Ovary (tissue), 9 donors: ENCODE measurements around the gene CMIP. TPM values are rescaled to one million over a fixed set of nuclear protein-coding genes. Genes with fewer than 3 reads are reported as not detected.
A peak's percentile ranks its signal among the peaks of the same experiment; 100 is the strongest.

Source experiments
- DNase-seq, 5 donors: peaks; one replicate each; pipeline ENCODE4 v3.0.0-alpha.2; 2019 to 2020
- H3K27ac ChIP-seq, 2 donors: fragments of 200-600 bp; one replicate each; pipeline versions ENCODE4 v1.5.1 to v1.8.0; 2019 to 2022
- H3K27me3 ChIP-seq: fragments of 200-600 bp; one replicate; pipeline ENCODE4 v1.8.0; 2022
- H3K36me3 ChIP-seq: fragments of 200-600 bp; sonication (generic); one replicate; pipeline ENCODE4 v1.5.1; 2019
- H3K4me1 ChIP-seq: one replicate; pipeline ENCODE4 v1.8.1; 2013; ENCODE audit warnings: mild to moderate bottlenecking, moderate library complexity; ENCODE audit not compliant: insufficient read depth
- H3K4me3 ChIP-seq: fragments of 200-600 bp; sonication (generic); one replicate; pipeline ENCODE4 v1.5.1; 2017
- H3K9me3 ChIP-seq, 2 donors: fragments of 200-600 bp in 1 of 2; sonication (generic) in 1 of 2; one replicate each; pipeline versions ENCODE4 v1.5.1 to v1.8.1; 2013 to 2019; ENCODE audit warnings: mild to moderate bottlenecking in 1 of 2, moderate library complexity in 1 of 2
- EP300 ChIP-seq: sonication (generic); formaldehyde crosslinking; IDR thresholded peaks from one replicate; pipeline ENCODE4 v1.6.1; 2017; ENCODE audit warnings: antibody characterized with exemption
- POLR2A ChIP-seq: fragments of 450-650 bp; IDR thresholded peaks from one replicate; pipeline ENCODE4 v1.6.1; 2017; ENCODE audit warnings: antibody characterized with exemption, mild to moderate bottlenecking, moderate library complexity
- WGBS, 3 donors: extraction: QIAGEN DNeasy Blood & Tissue Kit in 1 of 3; methylation state at CpG; one replicate each; pipeline versions ENCODE4 v1.1.5 to v1.1.7; 2013 to 2017; 5-methylcytosine and 5-hydroxymethylcytosine counted together
- intact Hi-C, 4 donors: fragments of 100-400 bp; cut with DNase I; formaldehyde crosslinking; loops; one replicate each; pipeline versions ENCODE4 v1.11.0 to v1.15.1; 2022 to 2023
- polyA plus RNA-seq, 2 donors: library from polyadenylated mRNA; stranded (reverse); fragments of 200-250 nt in 1 of 2; fragments of 350-450 nt in 1 of 2; fragmentation: Illumina TruSeq in 1 of 2; extraction: RNeasy Lipid Tissue Mini Kit (QIAGEN cat#74804) in 1 of 2; gene quantifications; one replicate each; pipeline ENCODE4 v1.2.3, GENCODE V29; 2013 to 2014
- total RNA-seq, 7 donors: library from RNA; depleted of rRNA in 2 of 7; stranded (reverse); fragments of >200 nt in 2 of 7; fragmentation: NEBNext Ultra II Directional in 3 of 7; extraction: Animal tissue kit (Norgen Biotek cat#: 25700) in 3 of 7; gene quantifications; one replicate each; pipeline versions ENCODE4 v1.1.0 to v1.2.4, GENCODE V29; 2016 to 2023
- TF ChIP-seq, protein P1 (sequence below), 3 donors: fragments of 450-650 bp in 2 of 3; fragments of 200-600 bp in 1 of 3; IDR thresholded peaks; one replicate each; pipeline versions ENCODE4 v1.5.1 to v1.8.0; 2016 to 2022; ENCODE audit warnings: antibody characterized with exemption in 3 of 3, mild to moderate bottlenecking in 1 of 3
- donor health status: DM: no; HTN: no; CAD: no; lungs with moderate emphysema.
- donor health status: DM: no; HTN: no; CAD: no.
- donor health status: Bipolar disorder and iron deficiency.
- donor health status: DM: yes; HTN: yes; CAD: no.
- donor health status: DM: no; HTN: no; CAD: no.
- donor health status: DM: yes; HTN: yes; CAD: no.

The CMIP gene
- total and polyA plus RNA-seq, 9 donors: 19.4 to 68.2 (median 38.7) TPM

DNA sequence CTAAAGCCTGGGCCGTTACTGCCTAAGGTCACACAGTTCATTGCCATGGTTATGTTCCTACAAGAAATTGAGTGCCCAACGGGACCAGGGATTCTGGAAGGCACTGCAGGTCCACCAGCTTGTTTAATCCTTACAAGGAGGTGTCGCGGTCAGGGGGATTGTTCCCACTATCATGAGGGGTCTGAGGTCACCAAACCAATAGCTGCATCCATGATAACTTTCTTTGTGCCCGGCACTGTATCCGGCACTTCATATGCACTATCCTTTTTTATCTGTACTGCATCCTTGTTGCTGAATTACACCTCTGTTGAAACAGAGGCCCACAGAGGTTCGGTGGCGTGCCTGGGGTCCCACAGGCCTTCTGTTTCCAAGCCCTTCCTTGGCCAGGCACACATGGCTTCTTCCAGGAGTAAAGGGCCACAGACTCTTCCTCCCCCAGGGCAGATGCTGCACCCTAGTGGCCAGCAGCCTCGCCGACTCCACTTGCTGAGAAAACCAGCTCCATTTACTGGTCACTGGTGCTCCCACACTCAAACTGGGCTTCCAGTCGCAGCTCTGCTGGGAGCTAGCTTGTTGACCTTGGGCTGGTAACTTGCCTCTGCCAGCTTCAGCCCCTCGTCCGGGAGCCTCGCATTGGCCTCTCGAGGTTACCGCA is 252.5 kb downstream of the CMIP start:
- Histone ChIP-seq H3K4me3 (no peak overlapping the region), H3K27ac (no peak overlapping the region), H3K36me3 (no peaks in the 10 kb centered on the region), H3K9me3 (no peaks in the 10 kb centered on the region), H3K4me1 (peaks cover 12% of the 10 kb centered on the region), H3K27me3 (no peaks in the 10 kb centered on the region)
- intact Hi-C loops: no loop called here
- no peak for DNase-seq
- TF ChIP-seq EP300: no peak
- TF ChIP-seq, protein P1, sequence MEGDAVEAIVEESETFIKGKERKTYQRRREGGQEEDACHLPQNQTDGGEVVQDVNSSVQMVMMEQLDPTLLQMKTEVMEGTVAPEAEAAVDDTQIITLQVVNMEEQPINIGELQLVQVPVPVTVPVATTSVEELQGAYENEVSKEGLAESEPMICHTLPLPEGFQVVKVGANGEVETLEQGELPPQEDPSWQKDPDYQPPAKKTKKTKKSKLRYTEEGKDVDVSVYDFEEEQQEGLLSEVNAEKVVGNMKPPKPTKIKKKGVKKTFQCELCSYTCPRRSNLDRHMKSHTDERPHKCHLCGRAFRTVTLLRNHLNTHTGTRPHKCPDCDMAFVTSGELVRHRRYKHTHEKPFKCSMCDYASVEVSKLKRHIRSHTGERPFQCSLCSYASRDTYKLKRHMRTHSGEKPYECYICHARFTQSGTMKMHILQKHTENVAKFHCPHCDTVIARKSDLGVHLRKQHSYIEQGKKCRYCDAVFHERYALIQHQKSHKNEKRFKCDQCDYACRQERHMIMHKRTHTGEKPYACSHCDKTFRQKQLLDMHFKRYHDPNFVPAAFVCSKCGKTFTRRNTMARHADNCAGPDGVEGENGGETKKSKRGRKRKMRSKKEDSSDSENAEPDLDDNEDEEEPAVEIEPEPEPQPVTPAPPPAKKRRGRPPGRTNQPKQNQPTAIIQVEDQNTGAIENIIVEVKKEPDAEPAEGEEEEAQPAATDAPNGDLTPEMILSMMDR (IDR thresholded peaks at IDR 0.05): peak in 1 of 3 donors; percentile 11
- WGBS, 3 donors: 74 to 87% (median 81%) methylated on average over 16 of the region's 16 CpGs

DNA sequence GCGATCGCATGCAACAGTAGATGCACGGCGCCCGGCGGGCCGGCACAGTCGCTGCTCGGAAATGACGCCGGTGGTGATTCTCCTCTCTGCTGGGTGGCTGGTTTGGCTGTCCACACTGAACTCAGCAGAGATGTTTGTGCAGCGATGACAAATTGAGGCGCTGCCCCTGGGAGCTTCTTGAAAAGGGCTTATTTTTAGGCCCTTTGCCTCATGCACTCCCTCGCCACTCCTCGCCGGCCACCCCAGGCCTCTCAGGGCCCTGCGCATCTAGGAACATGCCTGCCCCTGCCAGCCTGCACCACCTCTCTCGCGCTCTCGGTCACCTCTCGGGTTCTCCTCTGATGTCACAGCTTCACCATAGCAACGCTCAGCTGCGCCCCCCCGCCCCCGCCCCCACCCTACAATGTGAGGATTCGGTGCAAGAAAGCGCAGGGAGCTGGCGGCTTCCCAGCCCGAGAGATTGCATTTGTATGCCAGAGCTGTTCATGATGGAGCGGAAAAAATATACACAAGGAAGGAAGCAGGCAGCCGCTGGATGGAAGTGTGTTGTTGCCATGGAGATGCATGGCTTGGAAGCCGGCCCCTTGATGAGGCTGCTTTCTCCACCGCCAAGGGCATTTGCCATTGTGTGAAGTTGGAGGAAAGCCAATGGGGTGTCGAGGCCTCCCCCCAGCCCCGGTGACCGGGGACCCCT is 253.2 kb downstream of the CMIP start:
- no peak overlapping the region for H3K4me3 ChIP-seq
- H3K27me3 ChIP-seq: no peaks in the 10 kb centered on the region
- no peak for DNase-seq
- H3K4me1 ChIP-seq: peaks cover 12% of the 10 kb centered on the region
- H3K36me3 ChIP-seq: no peaks in the 10 kb centered on the region
- H3K9me3 ChIP-seq: no peaks in the 10 kb centered on the region
- TF ChIP-seq, protein P1 (IDR thresholded peaks at IDR 0.05): no peak
- TF ChIP-seq EP300 (no peak), POLR2A (no peak)
- H3K27ac ChIP-seq: no peak overlapping the region
- WGBS, 3 donors: 84 to 90% (median 90%) methylated on average over 34 to 36 of the region's 36 CpGs
- intact Hi-C loops: no loop called here

DNA sequence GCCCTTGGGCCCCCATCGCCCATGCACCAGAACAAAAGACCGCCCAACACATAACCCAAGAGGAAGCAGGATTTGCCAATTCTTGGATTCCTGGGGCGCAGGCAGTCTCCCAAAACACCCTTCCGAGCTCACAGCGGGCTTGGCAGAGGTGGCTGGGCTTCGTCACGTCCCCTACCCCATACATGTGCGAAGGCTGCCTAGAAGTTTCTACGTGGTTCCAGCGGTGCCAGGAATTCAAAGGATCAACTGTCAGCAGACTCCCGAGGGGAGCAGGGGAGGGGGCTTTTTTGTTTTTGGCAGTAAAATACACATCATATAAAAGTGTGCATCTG is 253.7 kb downstream of the CMIP start:
- intact Hi-C loops: no loop called here
- Histone ChIP-seq H3K4me3 (no peak overlapping the region), H3K27ac (no peak overlapping the region)

DNA sequence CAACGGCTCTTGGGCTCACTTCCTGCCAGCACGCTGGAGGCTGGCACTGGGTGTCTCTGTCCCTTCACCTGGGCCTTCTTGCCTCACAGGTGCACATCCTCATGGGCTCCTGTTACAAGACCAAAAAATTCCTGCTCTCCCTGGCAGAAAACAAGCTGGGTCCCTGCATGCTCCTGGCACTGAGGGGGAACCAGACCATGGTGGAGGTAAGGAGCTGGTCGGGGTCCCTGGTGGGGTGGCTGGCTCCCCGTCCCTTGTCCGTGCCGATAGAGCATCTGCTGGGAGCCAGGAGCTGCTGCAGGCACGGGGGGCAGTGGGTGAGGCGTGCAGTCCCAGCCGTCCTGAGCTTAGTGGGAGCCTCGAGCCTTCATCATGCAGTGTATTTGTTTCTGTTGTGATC is 255.0 kb downstream of the CMIP start:
- no peak for DNase-seq
- TF ChIP-seq EP300 (no peak), POLR2A (no peak)
- TF ChIP-seq, protein P1 (IDR thresholded peaks at IDR 0.05): no peak
- intact Hi-C loops: no loop called here
- H3K27me3 ChIP-seq: no peaks in the 10 kb centered on the region
- 94 to 95% (median 94%) methylated on average over 10 of the region's 10 CpGs for WGBS, 3 donors
- H3K4me1 ChIP-seq: peaks cover 10% of the 10 kb centered on the region
- no peak overlapping the region for H3K27ac ChIP-seq
- no peaks in the 10 kb centered on the region for H3K9me3 ChIP-seq
- no peak overlapping the region for H3K4me3 ChIP-seq
- no peaks in the 10 kb centered on the region for H3K36me3 ChIP-seq

More for the DNA sequence above, 253.7 kb downstream of the CMIP start:
- Histone ChIP-seq H3K27me3 (no peaks in the 10 kb centered on the region), H3K4me1 (peaks cover 14% of the 10 kb centered on the region), H3K9me3 (no peaks in the 10 kb centered on the region), H3K36me3 (no peaks in the 10 kb centered on the region)
- TF ChIP-seq EP300 (no peak), POLR2A (no peak)
- TF ChIP-seq, protein P1 (IDR thresholded peaks at IDR 0.05): no peak
- no peak for DNase-seq
- 73 to 95% (median 80%) methylated on average over 11 of the region's 11 CpGs for WGBS, 3 donors
